IMR-90 (cell line): ENCODE data around the gene TEAD1. TPM values are rescaled to one million over a fixed set of nuclear protein-coding genes. Genes with fewer than 3 reads are reported as not detected.

Source experiments
- ATAC-seq: fragments of 200-7000 bp; cut with Tn5 transposase; 2 replicates; pipeline ENCODE4 v1.9.1; 2020; ENCODE audit warnings: low read depth, mild to moderate bottlenecking, moderate library complexity
- BruUV-seq: library from RNA; stranded (reverse); fragments of 400-500 nt; replicated peaks from 2 replicates; lab custom pipeline; 2021; lab: Mats Ljungman, UMichigan
- CTCF ChIA-PET: fragments of 300-600 bp; formaldehyde crosslinking; extraction: SDS; loops from one replicate; lab custom pipeline; 2021; ENCODE audit warnings: antibody characterized with exemption; lab: Yijun Ruan, JAX
- POLR2A ChIA-PET: fragments of 300-600 bp; sonication (Branson Sonifier 250); formaldehyde crosslinking; loops from one replicate; lab custom pipeline; 2022; ENCODE audit warnings: antibody characterized with exemption; ENCODE audit not compliant: unreplicated experiment; lab: Charles Lee
- DNase-seq: peaks from one replicate; pipeline ENCODE4 v3.0.0; 2013
- H2AFZ ChIP-seq: replicated peaks from 2 replicates; pipeline ENCODE3; 2013; ENCODE audit warnings: low read length, mild to moderate bottlenecking; ENCODE audit not compliant: poor library complexity
- H2AK5ac ChIP-seq: 2 replicates; pipeline ENCODE4 v1.6.1; 2013; ENCODE audit warnings: low read depth, low read length, inconsistent platforms
- H2AK9ac ChIP-seq: replicated peaks from 2 replicates; pipeline ENCODE3; 2013; ENCODE audit warnings: mild to moderate bottlenecking, low read depth, low read length, moderate library complexity; ENCODE audit not compliant: poor library complexity
- H2BK120ac ChIP-seq: 2 replicates; pipeline ENCODE4 v1.6.1; 2013; ENCODE audit warnings: low read depth, low read length, inconsistent platforms
- H2BK15ac ChIP-seq: 3 replicates; pipeline ENCODE4 v1.6.1; 2013; ENCODE audit warnings: low read depth, low read length, inconsistent platforms
- H2BK20ac ChIP-seq: 2 replicates; pipeline ENCODE4 v1.6.1; 2013; ENCODE audit warnings: low read depth, mild to moderate bottlenecking, inconsistent platforms, low read length, moderate library complexity
- H2BK5ac ChIP-seq: 2 replicates; pipeline ENCODE4 v1.6.1; 2013; ENCODE audit warnings: mild to moderate bottlenecking, low read depth, low read length, inconsistent platforms; ENCODE audit not compliant: poor library complexity, severe bottlenecking
- H3K14ac ChIP-seq: replicated peaks from 2 replicates; pipeline ENCODE4 v1.6.1; 2013; ENCODE audit warnings: low read depth, low read length, inconsistent platforms
- H3K18ac ChIP-seq: 2 replicates; pipeline ENCODE4 v1.6.1; 2013; ENCODE audit warnings: low read depth, low read length, control low read depth
- H3K23ac ChIP-seq: 2 replicates; pipeline ENCODE4 v1.6.1; 2013; ENCODE audit warnings: low read depth, low read length, inconsistent platforms
- H3K27ac ChIP-seq: 2 replicates; pipeline ENCODE4 v1.5.1; 2013; ENCODE audit warnings: mild to moderate bottlenecking, control low read depth, low read length; ENCODE audit not compliant: insufficient read depth
- H3K27me3 ChIP-seq: 2 replicates; pipeline ENCODE4 v1.6.1; 2013; ENCODE audit warnings: low read length; ENCODE audit not compliant: control insufficient read depth, insufficient read depth
- H3K36me3 ChIP-seq: 2 replicates; pipeline ENCODE4 v1.6.1; 2013; ENCODE audit warnings: low read length, mixed read lengths; ENCODE audit not compliant: control insufficient read depth, insufficient read depth
- H3K4ac ChIP-seq: 2 replicates; pipeline ENCODE4 v1.6.1; 2013; ENCODE audit warnings: low read depth, low read length, inconsistent platforms
- H3K4me1 ChIP-seq: 2 replicates; pipeline ENCODE4 v1.6.1; 2013; ENCODE audit warnings: low read length, mixed read lengths; ENCODE audit not compliant: control insufficient read depth, insufficient read depth
- H3K4me2 ChIP-seq: 2 replicates; pipeline ENCODE4 v1.6.1; 2013; ENCODE audit warnings: low read depth, mild to moderate bottlenecking, control low read depth, low read length, moderate library complexity
- H3K4me3 ChIP-seq: 2 replicates; pipeline ENCODE4 v1.5.1; 2013; ENCODE audit warnings: low read depth, mild to moderate bottlenecking, control low read depth, low read length, moderate library complexity; ENCODE audit not compliant: insufficient read depth
- H3K56ac ChIP-seq: 2 replicates; pipeline ENCODE4 v1.6.1; 2013; ENCODE audit warnings: low read length, inconsistent platforms; ENCODE audit not compliant: insufficient read depth; ENCODE audit errors: extremely low read depth
- H3K79me1 ChIP-seq, 2 experiments: 2 replicates each; pipeline ENCODE4 v1.6.1; 2013; ENCODE audit warnings: low read length in 2 of 2, inconsistent platforms in 1 of 2, low read depth in 1 of 2
- H3K9ac ChIP-seq: 2 replicates; pipeline ENCODE4 v1.6.1; 2013; ENCODE audit warnings: low read depth, low read length, control low read depth
- H3K9me1 ChIP-seq: 2 replicates; pipeline ENCODE4 v1.6.1; 2013; ENCODE audit warnings: low read length, inconsistent platforms; ENCODE audit not compliant: insufficient read depth
- H3K9me3 ChIP-seq: 2 replicates; pipeline ENCODE4 v1.6.1; 2013; ENCODE audit warnings: low read length; ENCODE audit not compliant: control insufficient read depth, insufficient read depth
- H4K20me1 ChIP-seq: 2 replicates; pipeline ENCODE4 v1.6.1; 2013; ENCODE audit warnings: low read length, inconsistent platforms; ENCODE audit not compliant: insufficient read depth
- H4K5ac ChIP-seq: 2 replicates; pipeline ENCODE4 v1.6.1; 2013; ENCODE audit warnings: mild to moderate bottlenecking, low read depth, low read length, control low read depth
- H4K8ac ChIP-seq, 2 experiments: 2 replicates each; pipeline ENCODE4 v1.6.1; 2013; ENCODE audit warnings: low read depth in 2 of 2, low read length in 2 of 2, control low read depth in 1 of 2, inconsistent platforms in 1 of 2
- H4K91ac ChIP-seq: 2 replicates; pipeline ENCODE4 v1.6.1; 2013; ENCODE audit warnings: low read depth, low read length, inconsistent platforms; ENCODE audit not compliant: insufficient read depth
- BHLHE40 ChIP-seq: fragments of 150-350 bp; IDR thresholded peaks from 2 replicates; pipeline ENCODE4 v1.6.1; 2016; ENCODE audit warnings: mild to moderate bottlenecking, low read depth, low read length
- CEBPB ChIP-seq: IDR thresholded peaks from 2 replicates; pipeline ENCODE4 v1.6.1; 2012; ENCODE audit warnings: low read depth, low read length, improper control_type of control experiment
- CHD1 ChIP-seq: IDR thresholded peaks from 2 replicates; pipeline ENCODE4 v1.6.1; 2012; ENCODE audit warnings: low read depth, low read length, improper control_type of control experiment
- CTCF ChIP-seq: conservative IDR thresholded peaks from 2 replicates; pipeline ENCODE4 v1.5.1; 2012; ENCODE audit warnings: mild to moderate bottlenecking, low read depth, low read length, improper control_type of control experiment
- ELK1 ChIP-seq: fragments of 150-350 bp; IDR thresholded peaks from 2 replicates; pipeline ENCODE4 v1.6.1; 2016; ENCODE audit warnings: low read depth, mild to moderate bottlenecking, low read length, moderate library complexity, borderline replicate concordance
- FOS ChIP-seq: fragments of 150-350 bp; IDR thresholded peaks from 2 replicates; pipeline ENCODE4 v1.6.1; 2016; ENCODE audit warnings: low read depth, low read length
- MAFK ChIP-seq: IDR thresholded peaks from 2 replicates; pipeline ENCODE4 v1.6.1; 2012; ENCODE audit warnings: low read depth, low read length, improper control_type of control experiment
- MAZ ChIP-seq: IDR thresholded peaks from 2 replicates; pipeline ENCODE4 v1.6.1; 2012; ENCODE audit warnings: low read depth, mild to moderate bottlenecking, low read length, improper control_type of control experiment, moderate library complexity, borderline replicate concordance
- MXI1 ChIP-seq: IDR thresholded peaks from 2 replicates; pipeline ENCODE4 v1.6.1; 2012; ENCODE audit warnings: low read depth, mild to moderate bottlenecking, low read length, moderate library complexity, borderline replicate concordance
- NFE2L2 ChIP-seq: fragments of 150-350 bp; IDR thresholded peaks from 2 replicates; pipeline ENCODE4 v1.6.1; 2016; ENCODE audit warnings: low read depth, mild to moderate bottlenecking, low read length
- POLR2A ChIP-seq: IDR thresholded peaks from 2 replicates; pipeline ENCODE4 v1.6.1; 2012; ENCODE audit warnings: mild to moderate bottlenecking, low read depth, low read length
- RAD21 ChIP-seq: IDR thresholded peaks from 2 replicates; pipeline ENCODE4 v1.6.1; 2012; ENCODE audit warnings: low read length, improper control_type of control experiment
- RCOR1 ChIP-seq: IDR thresholded peaks from 2 replicates; pipeline ENCODE4 v1.6.1; 2012; ENCODE audit warnings: mild to moderate bottlenecking, low read length, improper control_type of control experiment; ENCODE audit not compliant: insufficient replicate concordance
- RFX5 ChIP-seq: IDR thresholded peaks from 2 replicates; pipeline ENCODE4 v1.8.0; 2012; ENCODE audit warnings: low read depth, mild to moderate bottlenecking, low read length, moderate library complexity
- SMC3 ChIP-seq: fragments of 150-350 bp; IDR thresholded peaks from 2 replicates; pipeline ENCODE4 v1.6.1; 2016; ENCODE audit warnings: low read depth, mild to moderate bottlenecking, antibody characterized with exemption, low read length, moderate library complexity
- dilution Hi-C: fragments of 300-500 bp; cut with HindIII; formaldehyde crosslinking; loops from one replicate; pipeline ENCODE4 v1.14.3; 2018; ENCODE audit warnings: low sequenced_read_pairs; ENCODE audit not compliant: unreplicated experiment
- in situ Hi-C: fragments of 300-500 bp; cut with MboI; formaldehyde crosslinking; loops from 3 replicates; pipeline ENCODE4 v1.14.3; 2019; ENCODE audit warnings: low sequenced_read_pairs, inconsistent platforms, mixed read lengths
- intact Hi-C: fragments of 100-400 bp; cut with micrococcal nuclease; formaldehyde crosslinking; loops from 2 replicates; pipeline ENCODE4 v1.10.0; 2022
- polyA plus RNA-seq, 3 experiments: library from polyadenylated mRNA; depleted of rRNA; stranded (reverse); fragments of >200 nt; gene quantifications; 2 replicates each; pipeline ENCODE4 v1.2.3, GENCODE V29; 2012; ENCODE audit warnings: low replicate concordance in 1 of 3
- total RNA-seq: library from RNA; depleted of rRNA; stranded (reverse); fragments of >200 nt; gene quantifications from 2 replicates; pipeline ENCODE4 v1.2.3, GENCODE V29; 2012
- TF ChIP-seq, protein P1 (sequence below): fragments of 150-350 bp; IDR thresholded peaks from 2 replicates; pipeline ENCODE4 v1.6.1; 2017; ENCODE audit warnings: mild to moderate bottlenecking, antibody characterized with exemption, low read length, low read depth

Gene TEAD1
- total and polyA plus RNA-seq, 2 of the 4 experiments (the other 2 are of a cell fraction), result 51.8 to 69.2 TPM

- H3K23ac ChIP-seq, result no peak overlapping the region
- H2BK5ac ChIP-seq, result no peak overlapping the region
- H3K36me3 ChIP-seq, result peaks cover 32% of the 10 kb centered on the region
- H2AFZ ChIP-seq, result no peak overlapping the region
- H3K9me1 ChIP-seq, result peaks cover 11% of the 10 kb centered on the region
- H3K27me3 ChIP-seq, result no peaks in the 10 kb centered on the region
- H3K4me1 ChIP-seq, result peaks cover 4% of the 10 kb centered on the region
- dilution Hi-C loops, result no loop called here
- ChIA-PET CTCF (interaction anchor here (1.1 kb wide), 1 partner anchor 16 kb away, joined by 6 read pairs; no protein-coding TSS in a partner anchor), POLR2A (no interaction called here)
- H3K9ac ChIP-seq, result no peak overlapping the region
- peaks cover 15% of the 10 kb centered on the region; the same call in 1 of the 2 replicates for H4K20me1 ChIP-seq
- no peak overlapping the region for H3K56ac ChIP-seq
- BruUV-seq, result no TSS peak
- no peak overlapping the region for H4K91ac ChIP-seq
- no peak overlapping the region for H3K27ac ChIP-seq
- in situ Hi-C loops, result no loop called here
- TF ChIP-seq RCOR1 (no peak), RFX5 (no peak), FOS (no peak), MAZ (no peak), NFE2L2 (no peak), CTCF (no peak), SMC3 (no peak), CHD1 (no peak), RAD21 (no peak), BHLHE40 (no peak), MAFK (no peak), MXI1 (no peak), ELK1 (no peak), POLR2A (no peak), CEBPB (no peak)
- TF ChIP-seq, protein P1, sequence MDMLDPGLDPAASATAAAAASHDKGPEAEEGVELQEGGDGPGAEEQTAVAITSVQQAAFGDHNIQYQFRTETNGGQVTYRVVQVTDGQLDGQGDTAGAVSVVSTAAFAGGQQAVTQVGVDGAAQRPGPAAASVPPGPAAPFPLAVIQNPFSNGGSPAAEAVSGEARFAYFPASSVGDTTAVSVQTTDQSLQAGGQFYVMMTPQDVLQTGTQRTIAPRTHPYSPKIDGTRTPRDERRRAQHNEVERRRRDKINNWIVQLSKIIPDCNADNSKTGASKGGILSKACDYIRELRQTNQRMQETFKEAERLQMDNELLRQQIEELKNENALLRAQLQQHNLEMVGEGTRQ, result no peak
- no peak for DNase-seq
- intact Hi-C loops, result no loop called here
- no peak overlapping the region for H2BK20ac ChIP-seq
- peak; percentile 78 for ATAC-seq
- no peak overlapping the region for H3K4me2 ChIP-seq
- no peak overlapping the region for H4K8ac ChIP-seq
- H3K4me3 ChIP-seq, result no peak overlapping the region
- no peak overlapping the region for H2AK9ac ChIP-seq
- H2BK120ac ChIP-seq, result no peak overlapping the region
- no peaks in the 10 kb centered on the region for H3K9me3 ChIP-seq
- H3K18ac ChIP-seq, result no peak overlapping the region
- H3K79me1 ChIP-seq, result peaks cover 35 to 63% of the 10 kb centered on the region in 2 experiments
- no peak overlapping the region for H4K5ac ChIP-seq
- H3K14ac ChIP-seq, result no peak overlapping the region
- no peak overlapping the region for H2BK15ac ChIP-seq
- H3K4ac ChIP-seq, result no peak overlapping the region
- no peak overlapping the region for H2AK5ac ChIP-seq
Observed at GRCh38 chr11:12930850-12931249, 256.6 kb downstream of the TEAD1 start.
